IMR-90 (cell line): ENCODE data around the gene ASB7. TPM values are rescaled to one million over a fixed set of nuclear protein-coding genes. Genes with fewer than 3 reads are reported as not detected.

Source experiments
- ATAC-seq: fragments of 200-7000 bp; cut with Tn5 transposase; 2 replicates; pipeline ENCODE4 v1.9.1; 2020; ENCODE audit warnings: low read depth, mild to moderate bottlenecking, moderate library complexity
- BruUV-seq: library from RNA; stranded (reverse); fragments of 400-500 nt; replicated peaks from 2 replicates; lab custom pipeline; 2021; lab: Mats Ljungman, UMichigan
- CTCF ChIA-PET: fragments of 300-600 bp; formaldehyde crosslinking; extraction: SDS; loops from one replicate; lab custom pipeline; 2021; ENCODE audit warnings: antibody characterized with exemption; lab: Yijun Ruan, JAX
- POLR2A ChIA-PET: fragments of 300-600 bp; sonication (Branson Sonifier 250); formaldehyde crosslinking; loops from one replicate; lab custom pipeline; 2022; ENCODE audit warnings: antibody characterized with exemption; ENCODE audit not compliant: unreplicated experiment; lab: Charles Lee
- DNase-seq: peaks from one replicate; pipeline ENCODE4 v3.0.0; 2013
- H2AFZ ChIP-seq: replicated peaks from 2 replicates; pipeline ENCODE3; 2013; ENCODE audit warnings: low read length, mild to moderate bottlenecking; ENCODE audit not compliant: poor library complexity
- H2AK5ac ChIP-seq: 2 replicates; pipeline ENCODE4 v1.6.1; 2013; ENCODE audit warnings: low read depth, low read length, inconsistent platforms
- H2AK9ac ChIP-seq: replicated peaks from 2 replicates; pipeline ENCODE3; 2013; ENCODE audit warnings: mild to moderate bottlenecking, low read depth, low read length, moderate library complexity; ENCODE audit not compliant: poor library complexity
- H2BK120ac ChIP-seq: 2 replicates; pipeline ENCODE4 v1.6.1; 2013; ENCODE audit warnings: low read depth, low read length, inconsistent platforms
- H2BK15ac ChIP-seq: 3 replicates; pipeline ENCODE4 v1.6.1; 2013; ENCODE audit warnings: low read depth, low read length, inconsistent platforms
- H2BK20ac ChIP-seq: 2 replicates; pipeline ENCODE4 v1.6.1; 2013; ENCODE audit warnings: low read depth, mild to moderate bottlenecking, inconsistent platforms, low read length, moderate library complexity
- H2BK5ac ChIP-seq: 2 replicates; pipeline ENCODE4 v1.6.1; 2013; ENCODE audit warnings: mild to moderate bottlenecking, low read depth, low read length, inconsistent platforms; ENCODE audit not compliant: poor library complexity, severe bottlenecking
- H3K14ac ChIP-seq: replicated peaks from 2 replicates; pipeline ENCODE4 v1.6.1; 2013; ENCODE audit warnings: low read depth, low read length, inconsistent platforms
- H3K18ac ChIP-seq: 2 replicates; pipeline ENCODE4 v1.6.1; 2013; ENCODE audit warnings: low read depth, low read length, control low read depth
- H3K23ac ChIP-seq: 2 replicates; pipeline ENCODE4 v1.6.1; 2013; ENCODE audit warnings: low read depth, low read length, inconsistent platforms
- H3K27ac ChIP-seq: 2 replicates; pipeline ENCODE4 v1.5.1; 2013; ENCODE audit warnings: mild to moderate bottlenecking, control low read depth, low read length; ENCODE audit not compliant: insufficient read depth
- H3K27me3 ChIP-seq: 2 replicates; pipeline ENCODE4 v1.6.1; 2013; ENCODE audit warnings: low read length; ENCODE audit not compliant: control insufficient read depth, insufficient read depth
- H3K36me3 ChIP-seq: 2 replicates; pipeline ENCODE4 v1.6.1; 2013; ENCODE audit warnings: low read length, mixed read lengths; ENCODE audit not compliant: control insufficient read depth, insufficient read depth
- H3K4ac ChIP-seq: 2 replicates; pipeline ENCODE4 v1.6.1; 2013; ENCODE audit warnings: low read depth, low read length, inconsistent platforms
- H3K4me1 ChIP-seq: 2 replicates; pipeline ENCODE4 v1.6.1; 2013; ENCODE audit warnings: low read length, mixed read lengths; ENCODE audit not compliant: control insufficient read depth, insufficient read depth
- H3K4me2 ChIP-seq: 2 replicates; pipeline ENCODE4 v1.6.1; 2013; ENCODE audit warnings: low read depth, mild to moderate bottlenecking, control low read depth, low read length, moderate library complexity
- H3K4me3 ChIP-seq: 2 replicates; pipeline ENCODE4 v1.5.1; 2013; ENCODE audit warnings: low read depth, mild to moderate bottlenecking, control low read depth, low read length, moderate library complexity; ENCODE audit not compliant: insufficient read depth
- H3K56ac ChIP-seq: 2 replicates; pipeline ENCODE4 v1.6.1; 2013; ENCODE audit warnings: low read length, inconsistent platforms; ENCODE audit not compliant: insufficient read depth; ENCODE audit errors: extremely low read depth
- H3K79me1 ChIP-seq, 2 experiments: 2 replicates each; pipeline ENCODE4 v1.6.1; 2013; ENCODE audit warnings: low read length in 2 of 2, inconsistent platforms in 1 of 2, low read depth in 1 of 2
- H3K9ac ChIP-seq: 2 replicates; pipeline ENCODE4 v1.6.1; 2013; ENCODE audit warnings: low read depth, low read length, control low read depth
- H3K9me1 ChIP-seq: 2 replicates; pipeline ENCODE4 v1.6.1; 2013; ENCODE audit warnings: low read length, inconsistent platforms; ENCODE audit not compliant: insufficient read depth
- H3K9me3 ChIP-seq: 2 replicates; pipeline ENCODE4 v1.6.1; 2013; ENCODE audit warnings: low read length; ENCODE audit not compliant: control insufficient read depth, insufficient read depth
- H4K20me1 ChIP-seq: 2 replicates; pipeline ENCODE4 v1.6.1; 2013; ENCODE audit warnings: low read length, inconsistent platforms; ENCODE audit not compliant: insufficient read depth
- H4K5ac ChIP-seq: 2 replicates; pipeline ENCODE4 v1.6.1; 2013; ENCODE audit warnings: mild to moderate bottlenecking, low read depth, low read length, control low read depth
- H4K8ac ChIP-seq, 2 experiments: 2 replicates each; pipeline ENCODE4 v1.6.1; 2013; ENCODE audit warnings: low read depth in 2 of 2, low read length in 2 of 2, control low read depth in 1 of 2, inconsistent platforms in 1 of 2
- H4K91ac ChIP-seq: 2 replicates; pipeline ENCODE4 v1.6.1; 2013; ENCODE audit warnings: low read depth, low read length, inconsistent platforms; ENCODE audit not compliant: insufficient read depth
- MAFK ChIP-seq: IDR thresholded peaks from 2 replicates; pipeline ENCODE4 v1.6.1; 2012; ENCODE audit warnings: low read depth, low read length, improper control_type of control experiment
- MAZ ChIP-seq: IDR thresholded peaks from 2 replicates; pipeline ENCODE4 v1.6.1; 2012; ENCODE audit warnings: low read depth, mild to moderate bottlenecking, low read length, improper control_type of control experiment, moderate library complexity, borderline replicate concordance
- MXI1 ChIP-seq: IDR thresholded peaks from 2 replicates; pipeline ENCODE4 v1.6.1; 2012; ENCODE audit warnings: low read depth, mild to moderate bottlenecking, low read length, moderate library complexity, borderline replicate concordance
- RFX5 ChIP-seq: IDR thresholded peaks from 2 replicates; pipeline ENCODE4 v1.8.0; 2012; ENCODE audit warnings: low read depth, mild to moderate bottlenecking, low read length, moderate library complexity
- WGBS, 2 experiments: methylation state at CpG; one replicate each; pipeline versions ENCODE4 v1.1.5 to v1.1.7; 2013; ENCODE audit warnings: missing lambda C conversion rate in 2 of 2; ENCODE audit not compliant: insufficient read length in 1 of 2; ENCODE audit errors: extremely low coverage in 2 of 2; 5-methylcytosine and 5-hydroxymethylcytosine counted together
- dilution Hi-C: fragments of 300-500 bp; cut with HindIII; formaldehyde crosslinking; loops from one replicate; pipeline ENCODE4 v1.14.3; 2018; ENCODE audit warnings: low sequenced_read_pairs; ENCODE audit not compliant: unreplicated experiment
- in situ Hi-C: fragments of 300-500 bp; cut with MboI; formaldehyde crosslinking; loops from 3 replicates; pipeline ENCODE4 v1.14.3; 2019; ENCODE audit warnings: low sequenced_read_pairs, inconsistent platforms, mixed read lengths
- intact Hi-C: fragments of 100-400 bp; cut with micrococcal nuclease; formaldehyde crosslinking; loops from 2 replicates; pipeline ENCODE4 v1.10.0; 2022
- polyA plus RNA-seq, 3 experiments: library from polyadenylated mRNA; depleted of rRNA; stranded (reverse); fragments of >200 nt; gene quantifications; 2 replicates each; pipeline ENCODE4 v1.2.3, GENCODE V29; 2012; ENCODE audit warnings: low replicate concordance in 1 of 3
- total RNA-seq: library from RNA; depleted of rRNA; stranded (reverse); fragments of >200 nt; gene quantifications from 2 replicates; pipeline ENCODE4 v1.2.3, GENCODE V29; 2012

Gene ASB7
- total and polyA plus RNA-seq, 2 of the 4 experiments (the other 2 are of a cell fraction): 7.7 to 16.7 TPM

- no peaks in the 10 kb centered on the region for H3K9me1 ChIP-seq
- H3K18ac ChIP-seq: no peak overlapping the region; the same call in 1 of the 2 replicates
- no peak overlapping the region for H2BK20ac ChIP-seq
- peaks cover 12 to 28% of the 10 kb centered on the region in 2 experiments for H3K79me1 ChIP-seq
- no peak overlapping the region for H2AFZ ChIP-seq
- WGBS, 2 experiments: no CpG with 5 or more reads among the region's 3 CpGs
- no peak overlapping the region for H3K14ac ChIP-seq
- no peak overlapping the region for H3K56ac ChIP-seq
- DNase-seq (no peak), ATAC-seq (no peak)
- intact Hi-C loops: loop anchor here (1.0 to 5.0 kb wide), 3 partner anchors 245 to 629 kb away; no protein-coding TSS in a partner anchor
- no peak overlapping the region for H2AK5ac ChIP-seq
- in situ Hi-C loops: no loop called here
- H2BK5ac ChIP-seq: no peak overlapping the region
- no peak overlapping the region for H3K4me3 ChIP-seq
- H3K27me3 ChIP-seq: no peaks in the 10 kb centered on the region
- H3K4ac ChIP-seq: no peak overlapping the region
- peaks cover 19% of the 10 kb centered on the region for H3K36me3 ChIP-seq
- H3K4me1 ChIP-seq: no peaks in the 10 kb centered on the region
- no peak for TF ChIP-seq MAZ
- no peak for TF ChIP-seq MAFK
- TF ChIP-seq RFX5: no peak
- TF ChIP-seq MXI1: no peak
- dilution Hi-C loops: loop anchor here (25.0 kb wide), 1 partner anchor 384 kb away; no protein-coding TSS in a partner anchor
- no peak overlapping the region for H3K23ac ChIP-seq
- H3K9me3 ChIP-seq: no peaks in the 10 kb centered on the region
- no peak overlapping the region for H4K8ac ChIP-seq
- H4K20me1 ChIP-seq: 0 out of 2 replicates have a peak, but pooled peaks cover 2% of the 10 kb centered on the region
- CTCF ChIA-PET: no interaction called here
- H3K4me2 ChIP-seq: no peak overlapping the region
- no peak overlapping the region for H2BK15ac ChIP-seq
- POLR2A ChIA-PET: no interaction called here
- no peak overlapping the region for H3K9ac ChIP-seq
- no TSS peak for BruUV-seq
- H3K27ac ChIP-seq: no peak overlapping the region
- no peak overlapping the region for H2AK9ac ChIP-seq
- H4K91ac ChIP-seq: no peak overlapping the region
- H2BK120ac ChIP-seq: no peak overlapping the region
- H4K5ac ChIP-seq: no peak overlapping the region
Observed at GRCh38 chr15:100628746-100629145, 26.4 kb downstream of the ASB7 start.
